HEK293T (cell line): ENCODE results near the gene CRLF2.

Experiments
- ARNT ChIP-seq: fragments of 450-650 bp; IDR thresholded peaks from 2 replicates; pipeline ENCODE4 v1.6.1; 2017; ENCODE audit warnings: mild to moderate bottlenecking
- FOXA1 ChIP-seq: fragments of 450-650 bp; IDR thresholded peaks from 2 replicates; pipeline ENCODE4 v1.6.1; 2016; ENCODE audit warnings: mild to moderate bottlenecking
- FOXK2 ChIP-seq: fragments of 450-650 bp; IDR thresholded peaks from 2 replicates; pipeline ENCODE4 v1.6.1; 2016; ENCODE audit warnings: mild to moderate bottlenecking
- FOXM1 ChIP-seq: fragments of 450-650 bp; IDR thresholded peaks from 2 replicates; pipeline ENCODE4 v1.6.1; 2017; ENCODE audit warnings: mild to moderate bottlenecking, borderline replicate concordance
- HDGF ChIP-seq: fragments of 450-650 bp; IDR thresholded peaks from 2 replicates; pipeline ENCODE4 v1.6.1; 2017; ENCODE audit warnings: antibody characterized with exemption, borderline replicate concordance
- L3MBTL2 ChIP-seq: fragments of 450-650 bp; conservative IDR thresholded peaks from 2 replicates; pipeline ENCODE4 v1.6.1; 2016; ENCODE audit warnings: mild to moderate bottlenecking
- NFRKB ChIP-seq: fragments of 450-650 bp; IDR thresholded peaks from 2 replicates; pipeline ENCODE4 v1.6.1; 2016; ENCODE audit warnings: mild to moderate bottlenecking, moderate library complexity
- SP1 ChIP-seq: fragments of 450-650 bp; IDR thresholded peaks from 2 replicates; pipeline ENCODE4 v1.6.1; 2017
- TF ChIP-seq, protein P1 (sequence below): fragments of 450-650 bp; IDR thresholded peaks from 2 replicates; pipeline ENCODE4 v1.6.1; 2016

DNA sequence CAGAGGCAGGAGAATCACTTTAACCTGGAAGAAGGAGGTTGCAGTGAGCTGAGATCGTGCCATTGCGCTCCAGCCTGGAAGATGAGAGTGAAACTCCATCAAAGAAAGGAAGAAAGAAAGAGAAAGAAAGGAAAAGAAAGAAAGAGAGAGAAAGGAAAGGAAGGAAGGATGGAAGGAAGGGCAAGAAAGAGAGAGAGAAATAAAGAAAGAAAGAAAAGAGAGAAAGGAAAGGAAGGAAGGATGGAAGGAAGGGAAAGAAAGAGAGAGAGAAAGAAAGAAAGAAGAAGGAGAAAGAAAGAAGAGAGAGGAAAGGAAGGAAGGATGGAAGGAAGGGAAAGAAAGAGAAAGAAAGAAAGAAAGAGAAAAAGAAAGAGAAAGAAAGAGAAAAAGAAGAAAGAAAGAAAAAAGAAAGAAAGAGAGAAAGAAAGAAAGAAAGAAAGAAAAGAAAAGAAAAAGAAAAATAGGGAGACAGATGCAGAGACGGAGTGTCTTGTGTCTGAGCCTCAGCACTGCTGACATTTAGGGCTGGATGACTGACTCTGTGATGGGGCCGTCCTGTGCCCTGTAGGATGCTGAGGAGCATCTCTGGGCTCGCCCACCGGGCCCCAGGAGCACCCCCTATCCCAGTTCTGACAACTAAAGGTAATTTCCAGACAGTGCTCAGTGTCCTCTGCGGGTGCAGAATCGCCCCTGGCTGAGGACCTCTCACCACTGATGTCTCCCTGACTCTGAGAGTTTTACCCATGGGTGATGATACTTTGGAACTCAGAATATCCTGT is 61.7 kb downstream of the CRLF2 start:
- TF ChIP-seq HDGF (no peak), SP1 (no peak), FOXM1 (no peak), ARNT (no peak), L3MBTL2 (no peak), FOXA1 (no peak), NFRKB (no peak), FOXK2 (no peak)
- TF ChIP-seq, protein P1, sequence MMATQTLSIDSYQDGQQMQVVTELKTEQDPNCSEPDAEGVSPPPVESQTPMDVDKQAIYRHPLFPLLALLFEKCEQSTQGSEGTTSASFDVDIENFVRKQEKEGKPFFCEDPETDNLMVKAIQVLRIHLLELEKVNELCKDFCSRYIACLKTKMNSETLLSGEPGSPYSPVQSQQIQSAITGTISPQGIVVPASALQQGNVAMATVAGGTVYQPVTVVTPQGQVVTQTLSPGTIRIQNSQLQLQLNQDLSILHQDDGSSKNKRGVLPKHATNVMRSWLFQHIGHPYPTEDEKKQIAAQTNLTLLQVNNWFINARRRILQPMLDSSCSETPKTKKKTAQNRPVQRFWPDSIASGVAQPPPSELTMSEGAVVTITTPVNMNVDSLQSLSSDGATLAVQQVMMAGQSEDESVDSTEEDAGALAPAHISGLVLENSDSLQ: no peak
